LoVo (cell line): ENCODE data around the gene CPNE8.

Source experiments
- DNase-seq: peaks from one replicate; pipeline ENCODE4 v3.0.0-alpha.2; 2016; ENCODE audit warnings: low spot score

CPNE8 gene

DNA sequence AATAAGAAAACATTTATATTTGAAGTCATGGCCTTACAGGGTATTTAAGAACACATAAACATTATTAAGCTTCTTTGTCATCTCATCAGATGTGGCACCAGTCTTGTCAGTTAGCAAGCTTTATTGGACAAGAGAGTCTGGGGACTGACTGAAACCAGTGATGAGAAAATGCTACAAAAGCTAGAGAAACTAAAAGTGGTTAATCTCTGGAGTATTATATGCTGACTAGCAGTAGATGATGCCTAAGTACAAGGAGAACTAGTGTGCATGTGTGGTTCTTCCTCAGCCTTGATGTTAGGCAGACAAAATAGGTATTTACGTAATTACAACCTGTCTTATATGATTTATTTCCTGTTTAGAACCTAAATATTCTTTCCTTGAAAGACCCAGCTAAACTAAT is 176.5 kb downstream of the CPNE8 start:
- DNase-seq: no peak

DNA sequence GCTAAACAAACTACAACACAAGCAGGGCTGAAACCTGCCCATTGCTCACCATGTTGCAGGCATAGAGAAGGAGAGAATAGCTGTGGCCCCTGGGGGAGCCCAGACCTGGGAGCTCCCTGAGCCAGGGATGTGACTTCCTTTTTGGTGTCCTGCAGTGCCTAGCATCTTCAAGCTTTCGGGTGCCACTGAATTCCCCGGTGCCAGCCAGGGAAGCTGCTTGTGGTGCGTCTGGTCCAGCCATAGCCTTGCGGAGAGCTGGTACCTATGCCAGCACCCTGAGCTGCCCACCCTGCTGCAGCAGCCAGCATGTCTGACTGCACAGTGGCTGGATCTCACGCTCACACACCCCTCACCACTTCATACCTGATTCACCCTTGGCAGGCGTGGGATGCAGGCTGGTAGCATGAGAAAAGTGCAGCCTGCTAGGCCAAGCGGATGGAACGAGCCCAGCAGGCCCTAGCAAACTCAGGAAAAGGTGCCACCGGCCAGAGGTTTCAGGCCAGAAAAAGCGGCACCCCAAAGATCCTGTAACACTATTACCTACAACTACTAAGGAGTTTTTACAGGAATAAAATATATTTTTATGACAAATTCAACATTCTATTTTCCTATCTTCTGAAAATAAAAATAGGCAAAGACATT is 183.7 kb downstream of the CPNE8 start:
- DNase-seq: no peak

DNA sequence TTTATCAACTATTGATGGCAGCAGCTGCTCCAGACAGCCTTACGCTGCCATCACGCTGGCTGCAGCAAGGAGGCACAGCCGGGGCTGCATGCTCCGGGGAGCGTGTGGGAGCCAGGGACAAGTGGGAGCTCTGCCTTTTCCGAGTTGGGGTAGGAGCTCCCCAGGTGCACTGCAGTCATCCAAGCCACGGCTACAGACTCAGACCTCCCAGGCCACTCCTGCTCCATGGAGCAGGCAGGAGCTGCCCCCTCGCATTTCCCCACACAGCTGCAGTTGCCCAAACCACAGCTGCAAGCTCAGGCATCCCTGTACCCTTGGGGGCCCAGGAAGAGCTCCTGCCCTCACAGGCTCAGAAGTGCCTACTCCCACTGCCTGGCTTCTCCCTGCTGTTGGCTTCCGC is 184.7 kb downstream of the CPNE8 start:
- DNase-seq: no peak

- DNase-seq: no peak
Observed at GRCh38 chr12:38713294-38713693, 192.1 kb downstream of the CPNE8 start.

DNA sequence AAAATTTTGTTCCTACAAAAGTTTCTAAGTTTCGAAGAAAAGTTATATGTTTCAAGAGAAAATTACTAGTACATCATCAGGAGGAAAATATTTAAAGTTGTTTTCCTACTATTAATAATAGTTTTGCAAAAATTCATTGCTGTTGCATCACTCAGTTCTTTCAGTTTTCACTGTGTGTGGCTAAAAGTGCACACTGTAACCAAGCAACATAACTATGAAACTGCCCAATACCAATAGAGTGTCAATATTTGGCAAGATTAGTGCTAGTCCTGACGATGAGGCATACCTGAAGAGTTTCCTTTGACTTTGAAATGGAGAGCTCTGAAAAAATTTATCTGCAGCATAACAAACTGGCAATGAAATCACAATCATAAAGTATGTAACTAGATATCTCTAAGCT is 194.3 kb downstream of the CPNE8 start:
- no peak for DNase-seq

DNA sequence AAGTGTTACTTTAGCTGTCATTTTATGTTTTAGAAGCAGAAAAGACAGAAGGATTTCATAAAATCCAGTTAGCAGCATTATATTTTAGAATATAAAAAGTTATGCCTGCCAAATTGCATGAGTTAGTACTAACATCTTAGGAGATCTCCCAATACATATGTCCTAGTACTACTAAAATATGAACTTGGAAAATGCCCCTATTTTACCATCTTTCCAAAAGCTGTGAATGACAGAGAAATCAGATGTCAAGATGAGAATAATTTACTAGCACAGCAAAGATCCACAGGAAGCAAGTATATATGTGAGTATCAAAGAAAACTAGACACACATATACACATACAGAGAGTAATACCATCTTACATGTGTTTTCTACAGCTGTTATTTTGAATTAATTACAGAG is 196.9 kb downstream of the CPNE8 start:
- no peak for DNase-seq

DNA sequence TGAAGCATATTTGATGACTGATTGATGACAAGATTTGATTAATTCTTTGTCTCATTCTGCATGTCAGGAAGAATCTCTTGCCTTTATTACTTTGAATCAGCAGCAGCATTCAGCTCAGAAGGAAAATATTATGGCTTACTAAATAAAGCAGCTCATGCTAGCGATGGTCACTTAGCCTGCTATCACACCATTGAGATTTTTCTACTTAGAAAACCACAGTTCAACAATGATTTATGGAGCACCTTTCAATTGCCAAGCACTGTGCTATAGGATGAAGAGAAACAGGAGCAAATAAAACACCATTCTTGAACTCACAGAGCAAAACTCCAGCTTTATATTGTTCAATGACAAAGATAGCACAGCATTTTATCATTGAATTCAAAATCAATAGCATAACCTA is 197.7 kb downstream of the CPNE8 start:
- no peak for DNase-seq

GRCh38 chr12:38697289-38697688 is 208.1 kb downstream of the CPNE8 start:
- DNase-seq: no peak

DNA sequence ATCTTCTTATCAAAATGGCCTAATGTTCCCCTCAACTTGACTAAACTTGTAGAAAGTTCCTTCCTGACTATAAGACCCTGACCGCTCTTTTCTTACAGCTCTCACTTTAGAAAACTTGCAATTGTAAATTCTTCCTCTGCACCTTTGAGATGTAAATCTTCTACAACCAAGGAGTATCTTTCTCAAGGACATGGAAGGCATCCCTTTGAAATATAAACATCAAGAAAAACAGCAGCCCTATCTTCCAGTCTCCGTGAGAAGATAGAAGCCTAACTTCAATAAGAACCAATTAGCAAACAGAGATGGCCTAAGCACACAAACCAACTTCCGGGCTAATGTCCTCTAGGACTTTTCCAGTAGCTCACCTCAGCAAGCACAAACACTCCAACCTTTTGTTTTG is 210.3 kb downstream of the CPNE8 start:
- DNase-seq: no peak

GRCh38 chr12:38691164-38691563 is 214.2 kb downstream of the CPNE8 start:
- no peak for DNase-seq

- no peak for DNase-seq
Observed at GRCh38 chr12:38690646-38691045, 214.7 kb downstream of the CPNE8 start.

DNA sequence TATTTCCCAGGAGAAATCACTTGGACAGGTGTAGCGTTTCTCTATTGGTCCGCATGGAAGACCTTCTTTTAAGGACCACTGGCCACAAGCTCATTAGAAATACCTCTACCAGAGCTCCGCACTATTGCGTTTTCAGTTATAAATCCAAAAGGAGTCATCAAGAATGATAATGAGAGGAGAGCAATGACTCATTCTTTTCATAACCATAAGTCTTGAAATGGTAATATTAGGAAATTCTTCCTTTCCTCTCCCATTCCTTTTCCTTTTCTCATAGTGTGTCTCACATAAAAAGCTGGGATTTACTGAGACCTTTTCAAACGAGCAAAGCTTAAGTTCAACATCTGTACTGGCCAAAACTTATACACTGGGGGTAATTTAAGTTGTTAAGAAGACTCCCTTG is 215.7 kb downstream of the CPNE8 start:
- DNase-seq: no peak

GRCh38 chr12:38689195-38689594 is 216.2 kb downstream of the CPNE8 start:
- no peak for DNase-seq

DNA sequence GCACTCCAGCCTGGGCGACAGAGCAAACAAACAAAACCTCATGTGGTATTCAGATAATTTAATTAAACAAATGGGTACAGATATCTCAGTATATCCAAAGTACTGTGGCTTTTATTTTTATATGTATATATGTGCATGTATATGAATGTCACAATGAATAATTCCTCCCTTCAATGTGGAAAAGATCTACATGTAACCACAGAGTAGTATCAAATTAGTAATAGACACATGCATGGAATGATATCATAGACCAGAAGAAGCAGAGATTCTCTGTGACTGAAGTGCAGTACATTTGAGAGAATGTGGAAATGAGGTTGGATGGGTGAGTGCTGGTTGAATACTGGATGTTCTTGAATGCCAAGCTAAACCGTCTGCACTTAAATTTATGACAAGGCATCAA is 222.9 kb downstream of the CPNE8 start:
- DNase-seq: no peak

DNA sequence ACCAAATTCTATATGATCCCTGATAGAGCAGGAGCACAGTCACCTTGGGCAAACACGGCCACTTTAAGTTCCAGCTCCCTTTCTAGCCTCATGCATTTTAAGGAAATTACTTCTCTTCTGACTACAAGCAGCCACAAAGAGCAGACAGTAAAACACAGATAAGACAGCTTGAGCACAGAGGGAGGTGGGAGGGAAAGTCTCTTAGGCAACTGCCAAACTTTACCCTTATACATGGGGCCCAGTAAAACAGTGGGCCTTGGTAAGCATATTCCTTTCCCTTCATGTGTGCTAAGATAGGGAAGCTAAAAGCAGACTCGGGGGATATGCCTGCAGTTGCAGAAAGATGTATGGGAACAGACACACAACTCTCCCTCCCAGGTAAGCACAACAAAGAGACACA is 235.9 kb downstream of the CPNE8 start:
- DNase-seq: no peak

DNA sequence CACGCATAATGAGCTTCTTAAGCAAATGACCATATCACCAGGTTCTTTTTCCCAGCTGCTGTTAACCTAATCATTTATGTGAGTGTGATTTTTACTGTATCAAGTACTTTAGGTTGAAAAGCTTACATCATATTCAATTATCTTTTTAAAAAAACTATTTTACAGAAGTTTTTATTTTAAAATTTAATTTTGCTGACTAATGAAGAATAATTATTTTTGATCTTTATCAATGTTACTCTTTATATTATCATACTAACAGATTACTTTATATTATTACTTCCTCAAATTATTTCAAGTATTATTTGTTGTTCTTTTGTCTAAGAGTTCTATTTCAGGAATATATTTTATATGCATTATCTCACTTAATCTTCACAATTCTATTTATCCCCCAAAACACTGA is 236.3 kb downstream of the CPNE8 start:
- DNase-seq: no peak

DNA sequence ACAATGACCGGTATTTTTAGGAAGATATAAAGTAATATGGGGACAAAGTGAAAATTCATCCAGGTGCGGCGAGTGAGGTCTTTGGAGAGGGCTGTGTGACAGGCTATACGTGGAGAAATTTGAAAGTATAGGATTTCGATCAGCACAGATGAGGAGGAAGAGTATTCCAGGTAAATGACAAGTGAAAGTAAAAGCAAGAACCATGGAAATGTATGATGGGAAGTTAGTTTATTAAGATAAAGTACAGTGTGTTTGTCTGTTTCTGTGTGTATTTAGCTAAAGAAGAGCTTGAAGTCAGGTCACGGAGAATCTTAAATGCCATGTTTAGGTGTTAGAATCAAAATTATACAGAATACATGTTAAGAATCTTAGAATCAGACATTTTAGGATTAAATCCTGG is 239.0 kb downstream of the CPNE8 start:
- no peak for DNase-seq

- no peak for DNase-seq
Observed at GRCh38 chr12:38664661-38665269, 240.6 kb downstream of the CPNE8 start.

DNA sequence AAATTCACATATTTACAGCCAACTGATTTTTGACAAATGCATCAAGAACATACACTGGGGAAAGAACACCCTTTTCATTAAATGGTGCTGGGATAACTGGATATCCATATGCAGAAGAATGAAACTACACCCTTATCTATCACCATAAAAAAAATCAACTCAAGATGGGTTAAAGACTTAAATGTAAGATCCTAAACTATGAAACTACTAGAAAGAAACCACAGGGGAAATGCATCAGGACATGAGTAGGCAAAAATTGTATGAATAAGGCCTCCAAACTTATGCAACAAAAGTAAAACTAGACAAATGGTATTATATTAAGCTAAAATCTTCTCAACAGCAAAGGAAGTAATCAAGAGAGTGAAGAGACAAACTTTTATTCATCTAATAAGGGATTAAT is 242.6 kb downstream of the CPNE8 start:
- DNase-seq: no peak

GRCh38 chr12:38653650-38654049 is 251.7 kb downstream of the CPNE8 start:
- DNase-seq: no peak

GRCh38 chr12:38648813-38649212 is 256.6 kb downstream of the CPNE8 start:
- DNase-seq: no peak

- no peak for DNase-seq
Observed at GRCh38 chr12:38646146-38646545, 259.2 kb downstream of the CPNE8 start.

DNA sequence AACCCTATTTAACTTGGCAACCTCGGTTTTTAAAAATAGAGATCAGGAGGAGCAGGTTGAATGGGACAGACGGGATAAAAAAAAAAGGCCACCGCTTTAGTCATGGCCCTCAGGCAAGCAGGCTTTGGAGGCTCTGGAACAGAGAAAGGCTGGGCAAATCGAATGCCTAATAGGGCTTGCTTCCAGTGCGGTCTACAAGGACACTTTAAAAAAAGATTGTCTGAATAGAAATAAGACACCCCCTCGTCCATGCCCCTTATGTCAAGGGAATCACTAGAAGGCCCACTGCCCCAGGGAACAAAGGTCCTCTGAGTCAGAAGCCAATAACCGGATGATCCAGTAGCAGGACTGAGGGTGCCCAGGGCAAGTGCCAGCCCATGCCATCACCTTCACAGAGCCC is 265.8 kb downstream of the CPNE8 start:
- no peak for DNase-seq

DNA sequence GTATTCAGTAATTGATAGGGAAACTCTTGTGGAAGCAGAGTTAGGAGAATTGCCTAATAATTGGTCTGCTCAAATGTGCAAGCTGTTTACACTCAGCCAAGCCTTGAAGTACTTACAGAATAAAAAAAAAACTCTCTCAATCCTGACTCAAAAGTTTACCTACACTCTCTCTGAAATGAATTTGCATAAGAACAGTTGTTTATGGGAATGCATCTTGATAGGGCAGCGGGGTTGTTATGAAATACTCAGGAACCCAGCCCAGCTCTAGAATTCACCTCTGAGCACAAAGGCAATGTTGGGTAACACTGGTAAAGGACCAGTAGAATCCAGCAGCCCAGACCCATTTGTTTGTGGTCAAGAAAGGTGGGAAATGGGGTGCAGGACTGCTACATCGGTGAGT is 267.0 kb downstream of the CPNE8 start:
- DNase-seq: no peak
